Measurements from ENCODE around the gene XPO1.

- no peak for TF ChIP-seq CTCF (conservative IDR thresholded peaks at IDR 0.05 in 1 of 2, IDR thresholded peaks at IDR 0.05 in 1 of 2; ENCODE audit: extremely low read depth in 1 of 2, insufficient read depth in 1 of 2, low read depth in 1 of 2, low read length in 2 of 2)
- no peak for TF ChIP-seq EZH2 (IDR thresholded peaks at IDR 0.05; ENCODE audit: borderline replicate concordance, low read length)
Measured at GRCh38 chr2:61520261-61520660, 17.9 kb downstream of the XPO1 start.
